ENCODE data around the gene EPHA7. TPM values are rescaled to one million over a fixed set of nuclear protein-coding genes. Genes with fewer than 3 reads are reported as not detected.

EPHA7 gene
- polyA plus RNA-seq, 1 experiment, result not detected

GRCh38 chr6:93329301-93330000 is 89.9 kb downstream of the EPHA7 start:
- DNase-seq (ENCODE audit: low read depth), result no peak
- CTCF ChIA-PET, result no interaction called here

GRCh38 chr6:93327857-93328256 is 91.5 kb downstream of the EPHA7 start:
- CTCF ChIA-PET, result no interaction called here
- POLR2A ChIA-PET, result no interaction called here
- H3K36me3 ChIP-seq (ENCODE audit: control insufficient read depth, insufficient read depth, low read length), result no peaks in the 10 kb centered on the region
- no peak overlapping the region for H3K4me3 ChIP-seq (ENCODE audit: low read depth, low read length)
- DNase-seq (ENCODE audit: low read depth), result no peak
- H3K27me3 ChIP-seq (ENCODE audit: control insufficient read depth, insufficient read depth, low read length), result no peaks in the 10 kb centered on the region
- TF ChIP-seq CTCF (IDR thresholded peaks at IDR 0.05; ENCODE audit: insufficient read depth, low read depth, low read length), result no peak

More at GRCh38 chr6:93329301-93330000, 89.9 kb downstream of the EPHA7 start:
- no peak for TF ChIP-seq CTCF (IDR thresholded peaks at IDR 0.05; ENCODE audit: insufficient read depth, low read depth, low read length)
- Histone ChIP-seq H3K27me3 (ENCODE audit: control insufficient read depth, insufficient read depth, low read length) (no peaks in the 10 kb centered on the region), H3K4me3 (ENCODE audit: low read depth, low read length) (no peak overlapping the region), H3K36me3 (ENCODE audit: control insufficient read depth, insufficient read depth, low read length) (no peaks in the 10 kb centered on the region)
- POLR2A ChIA-PET, result no interaction called here

- ChIA-PET CTCF (no interaction called here), POLR2A (no interaction called here)
- no peak for DNase-seq (ENCODE audit: low read depth)
- Histone ChIP-seq H3K36me3 (ENCODE audit: control insufficient read depth, insufficient read depth, low read length) (no peaks in the 10 kb centered on the region), H3K4me3 (ENCODE audit: low read depth, low read length) (no peak overlapping the region), H3K27me3 (ENCODE audit: control insufficient read depth, insufficient read depth, low read length) (no peaks in the 10 kb centered on the region)
- no peak for TF ChIP-seq CTCF (IDR thresholded peaks at IDR 0.05; ENCODE audit: insufficient read depth, low read depth, low read length)
Measured at GRCh38 chr6:93325761-93326160, 93.6 kb downstream of the EPHA7 start.

GRCh38 chr6:93323630-93324029 is 95.7 kb downstream of the EPHA7 start:
- Histone ChIP-seq H3K27me3 (ENCODE audit: control insufficient read depth, insufficient read depth, low read length) (no peaks in the 10 kb centered on the region), H3K4me3 (ENCODE audit: low read depth, low read length) (no peak overlapping the region), H3K36me3 (ENCODE audit: control insufficient read depth, insufficient read depth, low read length) (no peaks in the 10 kb centered on the region)
- ChIA-PET CTCF (no interaction called here), POLR2A (no interaction called here)
- TF ChIP-seq CTCF (IDR thresholded peaks at IDR 0.05; ENCODE audit: insufficient read depth, low read depth, low read length), result no peak
- DNase-seq (ENCODE audit: low read depth), result no peak

- H3K4me3 ChIP-seq (ENCODE audit: low read depth, low read length), result no peak overlapping the region
- H3K27me3 ChIP-seq (ENCODE audit: control insufficient read depth, insufficient read depth, low read length), result no peaks in the 10 kb centered on the region
- ChIA-PET POLR2A (no interaction called here), CTCF (no interaction called here)
- H3K36me3 ChIP-seq (ENCODE audit: control insufficient read depth, insufficient read depth, low read length), result no peaks in the 10 kb centered on the region
- DNase-seq (ENCODE audit: low read depth), result no peak
- no peak for TF ChIP-seq CTCF (IDR thresholded peaks at IDR 0.05; ENCODE audit: insufficient read depth, low read depth, low read length)
Measured at GRCh38 chr6:93322651-93323050, 96.7 kb downstream of the EPHA7 start.

All from BJ (cell line).